Nephron progenitor cell (in vitro differentiated cells): ENCODE results near the gene KLK3.
"Not testable (repeated sequence)": the region's sequence is repeated elsewhere in the genome, so short reads cannot be mapped to it uniquely, and the experiment has no call there.

ENCODE experiments used
- DNase-seq: peaks from one replicate; pipeline ENCODE4 v3.0.0; 2021
- H3K27ac Mint-ChIP-seq: 2 replicates; pipeline ENCODE4 v1.8.0; 2021; ENCODE audit warnings: mild to moderate bottlenecking, moderate library complexity, mixed read lengths
- H3K27me3 Mint-ChIP-seq: 2 replicates; pipeline ENCODE4 v1.8.0; 2021; ENCODE audit warnings: mild to moderate bottlenecking, low read depth, mixed read lengths; ENCODE audit not compliant: poor library complexity
- H3K36me3 Mint-ChIP-seq: 2 replicates; pipeline ENCODE4 v1.8.0; 2021; ENCODE audit warnings: low read depth, mixed read lengths
- H3K4me1 Mint-ChIP-seq: 2 replicates; pipeline ENCODE4 v1.8.0; 2021; ENCODE audit warnings: mixed read lengths
- H3K4me3 Mint-ChIP-seq: 2 replicates; pipeline ENCODE4 v1.8.0; 2021; ENCODE audit warnings: mild to moderate bottlenecking, moderate library complexity, mixed read lengths
- H3K9me3 Mint-ChIP-seq: 2 replicates; pipeline ENCODE4 v1.8.0; 2021; ENCODE audit warnings: mild to moderate bottlenecking, moderate library complexity, mixed read lengths
- CTCF ChIP-seq: fragments of 200-600 bp; sonication (generic); IDR thresholded peaks from 2 replicates; pipeline ENCODE4 v1.5.0; 2021; ENCODE audit warnings: antibody characterized with exemption

KLK3 gene

GRCh38 chr19:50854636-50855410, at the start of gene KLK3:
KLK3 (plus strand) TSS chr19:50854915; CDS start chr19:50854956, 41 bp downstream.
- Mint-ChIP-seq H3K4me1 (peaks cover 6% of the 10 kb centered on the region), H3K4me3 (no peak within 1 kb of the TSS), H3K27ac (no peak within 1 kb of the TSS), H3K27me3 (peaks cover 82% of the 10 kb centered on the region), H3K36me3 (no peaks in the 10 kb centered on the region), H3K9me3 (no peaks in the 10 kb centered on the region)
- no peak for DNase-seq
- TF ChIP-seq CTCF: no peak

- no peaks in the 10 kb centered on the region for H3K9me3 Mint-ChIP-seq
- H3K27me3 Mint-ChIP-seq: peaks cover 49% of the 10 kb centered on the region
- H3K27ac Mint-ChIP-seq: no peak overlapping the region
- H3K4me1 Mint-ChIP-seq: peaks cover 15% of the 10 kb centered on the region
- DNase-seq: no peak
- H3K4me3 Mint-ChIP-seq: no peak overlapping the region
- no peaks in the 10 kb centered on the region for H3K36me3 Mint-ChIP-seq
- no peak for TF ChIP-seq CTCF
Observed at GRCh38 chr19:50808856-50809255, 45.9 kb upstream of the KLK3 start.

GRCh38 chr19:50811622-50812238, 43.0 kb upstream of the KLK3 start:
- not testable (repeated sequence) for DNase-seq, H3K4me3 Mint-ChIP-seq, H3K4me1 Mint-ChIP-seq, H3K27ac Mint-ChIP-seq, H3K36me3 Mint-ChIP-seq
- H3K9me3 Mint-ChIP-seq: peaks cover 11% of the 10 kb centered on the region
- peaks cover 76% of the 10 kb centered on the region for H3K27me3 Mint-ChIP-seq

GRCh38 chr19:50812474-50812873, 42.2 kb upstream of the KLK3 start:
- Mint-ChIP-seq H3K9me3 (peaks cover 17% of the 10 kb centered on the region), H3K4me3 (no peak overlapping the region)

GRCh38 chr19:50814883-50815282, 39.8 kb upstream of the KLK3 start:
- H3K9me3 Mint-ChIP-seq: peaks cover 19% of the 10 kb centered on the region
- no peak for TF ChIP-seq CTCF
- H3K4me1 Mint-ChIP-seq: peaks cover 15% of the 10 kb centered on the region
- no peak overlapping the region for H3K4me3 Mint-ChIP-seq
- H3K27me3 Mint-ChIP-seq: peaks cover 82% of the 10 kb centered on the region
- H3K36me3 Mint-ChIP-seq: no peaks in the 10 kb centered on the region
- DNase-seq: no peak
- H3K27ac Mint-ChIP-seq: no peak overlapping the region

More at GRCh38 chr19:50812474-50812873, 42.2 kb upstream of the KLK3 start:
- H3K27ac Mint-ChIP-seq: no peak overlapping the region
- H3K36me3 Mint-ChIP-seq: no peaks in the 10 kb centered on the region
- H3K4me1 Mint-ChIP-seq: peaks cover 2% of the 10 kb centered on the region
- DNase-seq: no peak
- TF ChIP-seq CTCF: no peak
- peaks cover 79% of the 10 kb centered on the region for H3K27me3 Mint-ChIP-seq

GRCh38 chr19:50815439-50815838, 39.3 kb upstream of the KLK3 start:
- H3K36me3 Mint-ChIP-seq: no peaks in the 10 kb centered on the region
- H3K9me3 Mint-ChIP-seq: peaks cover 19% of the 10 kb centered on the region
- H3K4me3 Mint-ChIP-seq: no peak overlapping the region
- no peak for DNase-seq
- TF ChIP-seq CTCF: no peak
- peaks cover 84% of the 10 kb centered on the region for H3K27me3 Mint-ChIP-seq
- no peak overlapping the region for H3K27ac Mint-ChIP-seq
- peaks cover 20% of the 10 kb centered on the region for H3K4me1 Mint-ChIP-seq
